Neural cell (in vitro differentiated cells): Measurements from ENCODE around the gene ACVRL1. TPM values are rescaled to one million over a fixed set of nuclear protein-coding genes. Genes with fewer than 3 reads are reported as not detected.

Source experiments
- H2AFZ ChIP-seq: fragments of 200-600, 300-800 bp; sonication (generic), shearing (Covaris generic); 2 replicates; pipeline ENCODE4 v1.6.0; 2014; ENCODE audit warnings: low read depth, mild to moderate bottlenecking, antibody characterized with exemption, low read length, moderate library complexity
- H3F3A ChIP-seq: fragments of 200-600 bp; shearing (Covaris generic); 2 replicates; pipeline ENCODE4 v1.6.1; 2016; ENCODE audit warnings: mild to moderate bottlenecking, moderate library complexity, mixed read lengths, antibody characterized with exemption, low read length; ENCODE audit not compliant: insufficient read depth, poor library complexity, severe bottlenecking
- H3K27ac ChIP-seq: fragments of 200-600, 300-800 bp; sonication (generic), shearing (Covaris generic); 2 replicates; pipeline ENCODE4 v1.5.1; 2014; ENCODE audit warnings: mild to moderate bottlenecking, low read length, moderate library complexity
- H3K27me3 ChIP-seq: fragments of 300-800, 200-600 bp; sonication (generic), shearing (Covaris generic); 2 replicates; pipeline ENCODE4 v1.6.0; 2014; ENCODE audit warnings: mild to moderate bottlenecking, low read depth, low read length, moderate library complexity; ENCODE audit not compliant: insufficient read depth
- H3K36me3 ChIP-seq: fragments of 300-800, 200-600 bp; sonication (generic), shearing (Covaris generic); 2 replicates; pipeline ENCODE4 v1.5.1; 2014; ENCODE audit warnings: mild to moderate bottlenecking, antibody characterized with exemption, low read length, moderate library complexity; ENCODE audit not compliant: insufficient read depth
- H3K4me2 ChIP-seq: fragments of 300-800, 200-600 bp; sonication (generic), shearing (Covaris generic); 2 replicates; pipeline ENCODE4 v1.6.0; 2014; ENCODE audit warnings: mild to moderate bottlenecking, low read length
- H3K4me3 ChIP-seq: fragments of 300-800, 200-600 bp; sonication (generic), shearing (Covaris generic); 2 replicates; pipeline ENCODE4 v1.5.1; 2014; ENCODE audit warnings: mild to moderate bottlenecking, low read length, moderate library complexity
- H3K79me2 ChIP-seq: fragments of 200-600 bp; shearing (Covaris generic); replicated peaks from 2 replicates; pipeline ENCODE4 v1.6.0; 2014; ENCODE audit warnings: mild to moderate bottlenecking, low read length, moderate library complexity; ENCODE audit not compliant: insufficient read depth
- H3K9ac ChIP-seq: fragments of 300-800, 200-600 bp; sonication (generic), shearing (Covaris generic); 2 replicates; pipeline ENCODE4 v1.6.1; 2016; ENCODE audit warnings: mild to moderate bottlenecking, low read length, mixed read lengths
- H3K9me2 ChIP-seq: fragments of 200-600 bp; shearing (Covaris generic); 2 replicates; pipeline ENCODE4 v1.6.1; 2016; ENCODE audit warnings: mild to moderate bottlenecking, low read length, mixed read lengths; ENCODE audit not compliant: insufficient read depth
- H3K9me3 ChIP-seq: fragments of 200-600, 300-800 bp; sonication (generic), shearing (Covaris generic); 2 replicates; pipeline ENCODE4 v1.6.1; 2016; ENCODE audit warnings: mild to moderate bottlenecking, mixed run types, low read length, moderate library complexity, mixed read lengths
- H4K20me1 ChIP-seq: fragments of 200-600 bp; shearing (Covaris generic); 2 replicates; pipeline ENCODE4 v1.6.1; 2016; ENCODE audit warnings: mild to moderate bottlenecking, mixed run types; ENCODE audit not compliant: insufficient read depth
- CTCF ChIP-seq: fragments of 450-650 bp; IDR thresholded peaks from 2 replicates; pipeline ENCODE4 v1.5.1; 2014; ENCODE audit warnings: antibody characterized with exemption, mild to moderate bottlenecking, moderate library complexity; ENCODE audit not compliant: poor library complexity, severe bottlenecking
- EP300 ChIP-seq: fragments of 450-650 bp; conservative IDR thresholded peaks from 2 replicates; pipeline ENCODE4 v1.6.1; 2014; ENCODE audit warnings: antibody characterized with exemption, mild to moderate bottlenecking, moderate library complexity; ENCODE audit not compliant: poor library complexity, severe bottlenecking
- EZH2 ChIP-seq: fragments of 200-600, 300-800 bp; shearing (Covaris generic), sonication (generic); IDR thresholded peaks from 2 replicates; pipeline ENCODE4 v1.6.1; 2014; ENCODE audit warnings: antibody characterized with exemption, low read length, borderline replicate concordance, mild to moderate bottlenecking; ENCODE audit not compliant: insufficient read depth, poor library complexity, severe bottlenecking
- MXI1 ChIP-seq: fragments of 450-650 bp; conservative IDR thresholded peaks from 2 replicates; pipeline ENCODE4 v1.6.1; 2014; ENCODE audit warnings: antibody characterized with exemption, mild to moderate bottlenecking; ENCODE audit not compliant: poor library complexity, severe bottlenecking
- POLR2AphosphoS5 ChIP-seq: IDR thresholded peaks from 2 replicates; pipeline ENCODE4 v1.6.1; 2012
- RAD21 ChIP-seq: fragments of 450-650 bp; conservative IDR thresholded peaks from 2 replicates; pipeline ENCODE4 v1.6.1; 2014; ENCODE audit warnings: antibody characterized with exemption, mild to moderate bottlenecking, moderate library complexity
- REST ChIP-seq: IDR thresholded peaks from 2 replicates; pipeline ENCODE4 v1.6.1; 2012; ENCODE audit warnings: borderline replicate concordance
- SMC3 ChIP-seq: fragments of 450-650 bp; conservative IDR thresholded peaks from 2 replicates; pipeline ENCODE4 v1.6.1; 2014; ENCODE audit warnings: antibody characterized with exemption, mild to moderate bottlenecking, moderate library complexity; ENCODE audit not compliant: poor library complexity
- TAF1 ChIP-seq: IDR thresholded peaks from 2 replicates; pipeline ENCODE4 v1.6.1; 2012; ENCODE audit warnings: low read depth
- polyA plus RNA-seq: library from polyadenylated mRNA; depleted of rRNA; stranded (reverse); fragments of >200 nt; gene quantifications from 2 replicates; pipeline ENCODE4 v1.2.3, GENCODE V29; 2014

ACVRL1 gene
- polyA plus RNA-seq, 1 donor from 2014 or later = not detected

- H3K4me3 ChIP-seq = no peak overlapping the region
- no peak overlapping the region for H3K27ac ChIP-seq
- peaks cover 35% of the 10 kb centered on the region for H4K20me1 ChIP-seq
- TF ChIP-seq TAF1 (no peak), POLR2AphosphoS5 (no peak), CTCF (no peak)
- H3K27me3 ChIP-seq = no peaks in the 10 kb centered on the region
- no peaks in the 10 kb centered on the region for H3K9me3 ChIP-seq
- H3K9me2 ChIP-seq = no peaks in the 10 kb centered on the region
- H3F3A ChIP-seq = no peaks in the 10 kb centered on the region
- peaks cover 81% of the 10 kb centered on the region for H3K79me2 ChIP-seq
- H3K9ac ChIP-seq = no peak overlapping the region
- no peak overlapping the region for H2AFZ ChIP-seq
- H3K4me2 ChIP-seq = no peak overlapping the region
- H3K36me3 ChIP-seq = no peaks in the 10 kb centered on the region
Measured at GRCh38 chr12:51959211-51959610, 51.9 kb downstream of the ACVRL1 start.

DNA sequence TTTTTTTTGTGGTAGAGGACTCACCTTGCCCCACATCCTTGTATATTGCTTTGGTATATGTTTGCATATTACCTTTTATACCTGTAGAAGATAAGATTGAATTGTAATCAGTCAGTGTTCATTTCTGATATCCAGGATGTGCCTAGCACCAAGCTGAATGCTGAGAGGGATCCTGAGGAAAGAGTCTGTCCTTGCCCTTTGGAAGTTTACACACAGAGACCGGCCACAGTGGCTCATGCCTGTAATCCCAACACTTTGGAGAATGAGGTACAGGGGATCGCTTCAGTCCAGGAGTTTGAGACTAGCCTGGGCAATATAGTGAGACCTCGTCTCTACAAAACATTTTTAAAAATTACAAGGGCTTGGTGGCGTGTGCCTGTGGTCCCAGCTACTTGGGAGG, 52.6 kb downstream of the ACVRL1 start:
- Histone ChIP-seq H4K20me1 (peaks cover 35% of the 10 kb centered on the region), H3K27ac (no peak overlapping the region), H3K4me3 (no peak overlapping the region), H3F3A (no peaks in the 10 kb centered on the region), H3K9me3 (no peaks in the 10 kb centered on the region), H3K4me2 (no peak overlapping the region), H3K79me2 (peaks cover 81% of the 10 kb centered on the region), H2AFZ (no peak overlapping the region), H3K9me2 (no peaks in the 10 kb centered on the region), H3K27me3 (no peaks in the 10 kb centered on the region), H3K9ac (no peak overlapping the region), H3K36me3 (no peaks in the 10 kb centered on the region)
- TF ChIP-seq CTCF (no peak), POLR2AphosphoS5 (no peak), TAF1 (no peak), EP300 (no peak), SMC3 (no peak), RAD21 (no peak), MXI1 (no peak), REST (no peak), EZH2 (no peak)
